GM12878 (cell line): ENCODE results near the gene MTX1. TPM values are rescaled to one million over a fixed set of nuclear protein-coding genes. Genes with fewer than 3 reads are reported as not detected.

ENCODE experiments used
- ATAC-seq: fragments of 200-7000 bp; cut with Tn5 transposase; 3 replicates; pipeline ENCODE4 v1.9.1; 2020; ENCODE audit warnings: mild to moderate bottlenecking, moderate library complexity
- BruUV-seq: library from RNA; stranded (reverse); fragments of 400-500 nt; replicated peaks from 2 replicates; lab custom pipeline; 2021; lab: Mats Ljungman, UMichigan
- CTCF ChIA-PET: fragments of 300-600 bp; sonication (Branson Sonifier 250); formaldehyde crosslinking; extraction: SDS; loops from one replicate; lab custom pipeline; 2021; ENCODE audit warnings: inconsistent platforms; lab: Yijun Ruan, JAX
- POLR2A ChIA-PET: fragments of 350-600 bp; formaldehyde crosslinking; extraction: SDS; loops from one replicate; lab custom pipeline; 2021; ENCODE audit warnings: inconsistent platforms; lab: Charles Lee
- RAD21 ChIA-PET: fragments of 300-600 bp; sonication (Branson Sonifier 250); formaldehyde crosslinking; loops from one replicate; lab custom pipeline; 2023; ENCODE audit warnings: antibody characterized with exemption; ENCODE audit not compliant: unreplicated experiment; lab: Charles Lee
- SMC1A ChIA-PET: fragments of 300-600 bp; sonication (Branson Sonifier 250); formaldehyde crosslinking; loops from one replicate; lab custom pipeline; 2023; ENCODE audit not compliant: unreplicated experiment, uncharacterized antibody; lab: Charles Lee
- DNase-seq: peaks from one replicate; pipeline ENCODE4 v3.0.0-alpha.2; 2011; ENCODE audit warnings: low read depth, low spot score
- FAIRE-seq: peaks from 3 replicates; lab custom pipeline; 2011; peaks lifted over from hg19 to GRCh38; lab: Jason Lieb, UNC
- H2AFZ ChIP-seq: 2 replicates; pipeline ENCODE4 v1.6.0; 2011; ENCODE audit warnings: low read depth, low read length, control low read depth; ENCODE audit not compliant: control insufficient read depth
- H3K27ac ChIP-seq: 2 replicates; pipeline ENCODE4 v1.5.1; 2011; ENCODE audit warnings: control low read depth; ENCODE audit not compliant: control insufficient read depth, insufficient read depth
- H3K27me3 ChIP-seq, 2 experiments: replicated peaks in 1 of 2; 2 replicates each; pipeline versions ENCODE4 v1.6.0 to v1.6.1; 2011; ENCODE audit warnings: low read length in 1 of 2; ENCODE audit not compliant: control insufficient read depth in 2 of 2, insufficient read depth in 2 of 2
- H3K36me3 ChIP-seq, 2 experiments: 2 replicates each; pipeline ENCODE4 v1.5.1; 2011; ENCODE audit warnings: low read length in 1 of 2; ENCODE audit not compliant: control insufficient read depth in 2 of 2, insufficient read depth in 2 of 2
- H3K4me1 ChIP-seq: 2 replicates; pipeline ENCODE4 v1.6.1; 2011; ENCODE audit warnings: mild to moderate bottlenecking, low read length, moderate library complexity, mixed read lengths; ENCODE audit not compliant: control insufficient read depth, insufficient read depth
- H3K4me2 ChIP-seq: 2 replicates; pipeline ENCODE4 v1.6.0; 2011; ENCODE audit warnings: control low read depth; ENCODE audit not compliant: control insufficient read depth, insufficient read depth
- H3K4me3 ChIP-seq: fragments of 200-600 bp; sonication (generic); 2 replicates; pipeline ENCODE4 v1.5.1; 2016
- H3K79me2 ChIP-seq: 2 replicates; pipeline ENCODE4 v1.6.0; 2011; ENCODE audit warnings: low read length; ENCODE audit not compliant: control insufficient read depth, insufficient read depth
- H3K9ac ChIP-seq: 2 replicates; pipeline ENCODE4 v1.8.0; 2011; ENCODE audit warnings: low read length, control low read depth, mixed read lengths; ENCODE audit not compliant: control insufficient read depth, insufficient read depth
- H3K9me3 ChIP-seq: replicated peaks from 3 replicates; pipeline ENCODE4 v1.5.1; 2011; ENCODE audit warnings: mild to moderate bottlenecking, low read length; ENCODE audit not compliant: control insufficient read depth, insufficient read depth
- H4K20me1 ChIP-seq: 2 replicates; pipeline ENCODE4 v1.6.0; 2011; ENCODE audit not compliant: control insufficient read depth, insufficient read depth
- BHLHE40 ChIP-seq, 2 experiments: fragments of 450-650 bp in 1 of 2; IDR thresholded peaks; 2 replicates each; pipeline ENCODE4 v1.6.1; 2011 to 2017; ENCODE audit warnings: low read depth in 2 of 2, borderline replicate concordance in 1 of 2, improper control_type of control experiment in 1 of 2, low read length in 1 of 2, mild to moderate bottlenecking in 1 of 2
- CBX5 ChIP-seq: sonication (generic); IDR thresholded peaks from 2 replicates; pipeline ENCODE4 v1.6.1; 2016; ENCODE audit warnings: low read depth, moderate library complexity, mild to moderate bottlenecking, inconsistent platforms
- CREB1 ChIP-seq: IDR thresholded peaks from 2 replicates; pipeline ENCODE4 v1.6.1; 2012; ENCODE audit warnings: low read depth, mild to moderate bottlenecking, inconsistent platforms
- IRF5 ChIP-seq: fragments of 450-650 bp; IDR thresholded peaks from 2 replicates; pipeline ENCODE4 v1.6.1; 2017; ENCODE audit warnings: borderline replicate concordance
- LARP7 ChIP-seq: fragments of 450-650 bp; IDR thresholded peaks from 2 replicates; pipeline ENCODE4 v1.6.1; 2017; ENCODE audit warnings: mild to moderate bottlenecking
- PBX3 ChIP-seq: IDR thresholded peaks from 2 replicates; pipeline ENCODE4 v1.6.1; 2011; ENCODE audit warnings: mild to moderate bottlenecking, low read depth, low read length, moderate library complexity; ENCODE audit not compliant: insufficient replicate concordance
- PKNOX1 ChIP-seq: fragments of 450-650 bp; IDR thresholded peaks from 2 replicates; pipeline ENCODE4 v1.6.1; 2016; ENCODE audit warnings: mild to moderate bottlenecking
- POLR2A ChIP-seq: IDR thresholded peaks from 2 replicates; pipeline ENCODE4 v1.6.1; 2011; ENCODE audit warnings: low read depth, mild to moderate bottlenecking, low read length
- RUNX3 ChIP-seq: IDR thresholded peaks from 2 replicates; pipeline ENCODE4 v1.6.1; 2012; ENCODE audit warnings: low read length, inconsistent platforms
- SIN3A ChIP-seq: IDR thresholded peaks from 2 replicates; pipeline ENCODE4 v1.6.1; 2012; ENCODE audit warnings: low read depth, low read length, improper control_type of control experiment
- SREBF1 ChIP-seq: IDR thresholded peaks from 2 replicates; pipeline ENCODE4 v1.6.1; 2012; ENCODE audit warnings: mild to moderate bottlenecking, low read length
- ZNF622 ChIP-seq: fragments of 450-650 bp; IDR thresholded peaks from 2 replicates; pipeline ENCODE4 v1.6.1; 2017; ENCODE audit warnings: mild to moderate bottlenecking, inconsistent platforms
- WGBS: methylation state at CpG from one replicate; pipeline ENCODE4 v1.1.6; 2016; ENCODE audit warnings: low lambda C conversion rate; ENCODE audit not compliant: insufficient replicate concordance, insufficient coverage; ENCODE audit errors: missing lambda C conversion rate; 5-methylcytosine and 5-hydroxymethylcytosine counted together
- in situ Hi-C: fragments of 300-500 bp; cut with MboI; formaldehyde crosslinking; loops from 9 replicates; pipeline ENCODE4 v1.14.3; 2018; ENCODE audit warnings: mixed read lengths
- intact Hi-C: fragments of 100-400 bp; cut with micrococcal nuclease; formaldehyde crosslinking; loops from one replicate; pipeline ENCODE4 v1.14.2; 2022; ENCODE audit not compliant: unreplicated experiment
- polyA plus RNA-seq, 11 experiments: library from polyadenylated mRNA; depleted of rRNA in 4 of 11; unstranded in 6 of 11; stranded (reverse) in 5 of 11; fragments of >200 nt; fragmentation: Nextera tagmentation in 4 of 11; fragmentation: Illumina TruSeq in 1 of 11; extraction: Ambion mirVana in 4 of 11; extraction: Trizol in 1 of 11; gene quantifications; 1 replicate in 1 of 11; 2 replicates in 10 of 11; pipeline versions ENCODE4 v1.2.1 to v1.2.3, GENCODE V29; 2011 to 2016; ENCODE audit warnings: inconsistent platforms in 2 of 11, missing spikeins in 2 of 11, low read depth in 1 of 11
- total RNA-seq, 4 experiments: library from RNA; depleted of rRNA in 3 of 4; stranded (reverse); fragments of >200 nt in 3 of 4; fragmentation: Illumina TruSeq in 1 of 4; extraction: Trizol in 1 of 4; gene quantifications; 2 replicates each; pipeline versions ENCODE4 v1.2.1 to v1.2.3, GENCODE V29; 2013 to 2021
- TF ChIP-seq, protein P1 (sequence below): fragments of 450-650 bp; IDR thresholded peaks from 2 replicates; pipeline ENCODE4 v1.6.1; 2017; ENCODE audit warnings: low read depth, mild to moderate bottlenecking, moderate library complexity
- TF ChIP-seq, protein P2 (sequence below): fragments of 450-650 bp; IDR thresholded peaks from 2 replicates; pipeline ENCODE4 v1.6.1; 2017; ENCODE audit warnings: mild to moderate bottlenecking, moderate library complexity

Gene MTX1
- total and polyA plus RNA-seq, 10 of the 15 experiments (the other 5 are each of a cell fraction or from before 2014, with no cell fraction given) = 15.8 to 92.0 (median 49.1) TPM

- Histone ChIP-seq H3K4me2 (peak overlapping the region; percentile 88), H2AFZ (peak overlapping the region; percentile 75), H3K9me3 (no peaks in the 10 kb centered on the region), H3K27me3 (no peaks in the 10 kb centered on the region), H3K79me2 (peaks cover 22% of the 10 kb centered on the region), H4K20me1 (no peaks in the 10 kb centered on the region), H3K9ac (peak overlapping the region; percentile 89), H3K4me1 (peaks cover 36% of the 10 kb centered on the region), H3K4me3 (peak overlapping the region; percentile 67), H3K36me3 (no peaks in the 10 kb centered on the region; a peak in 1 of 4 replicates), H3K27ac (peak overlapping the region; percentile 96)
- CTCF ChIA-PET = interaction anchor here (0.6 to 7.0 kb wide), 14 partner anchors 10 to 276 kb away, joined by 3 to 154 read pairs (median 10); partner anchors contain the start of genes KRTCAP2, MTX1, SCAMP3 and THBS3
- WGBS = 1% methylated on average over 19 of the region's 19 CpGs
- RAD21 ChIA-PET = interaction anchor here (1.0 to 6.5 kb wide), 9 partner anchors 14 to 136 kb away, joined by 3 to 85 read pairs (median 4); partner anchors contain the start of genes KRTCAP2, MTX1 and THBS3
- in situ Hi-C loops (no loop called here), intact Hi-C loops (loop anchor here (1.0 kb wide), 2 partner anchors 20 to 51 kb away; partner anchors contain the start of gene THBS3)
- POLR2A ChIA-PET = interaction anchor here (0.8 to 6.9 kb wide), 8 partner anchors 15 to 81 kb away, joined by 3 to 84 read pairs (median 10); partner anchors contain the start of genes FDPS, KRTCAP2, MTX1 and THBS3
- SMC1A ChIA-PET = interaction anchor here (0.5 to 6.7 kb wide), 8 partner anchors 9 to 54 kb away, joined by 3 to 89 read pairs (median 4); partner anchors contain the start of genes KRTCAP2, MTX1 and THBS3
- TSS peak; percentile 96 for BruUV-seq
- ATAC-seq (peak; percentile 55), DNase-seq (no peak), FAIRE-seq (no peak)
- peak; percentile 18; the same call in 1 of the 2 replicates for TF ChIP-seq SIN3A
- peak; percentile 63; the same call in 1 of the 2 replicates for TF ChIP-seq POLR2A
- TF ChIP-seq IRF5 = no peak
- TF ChIP-seq, protein P1, sequence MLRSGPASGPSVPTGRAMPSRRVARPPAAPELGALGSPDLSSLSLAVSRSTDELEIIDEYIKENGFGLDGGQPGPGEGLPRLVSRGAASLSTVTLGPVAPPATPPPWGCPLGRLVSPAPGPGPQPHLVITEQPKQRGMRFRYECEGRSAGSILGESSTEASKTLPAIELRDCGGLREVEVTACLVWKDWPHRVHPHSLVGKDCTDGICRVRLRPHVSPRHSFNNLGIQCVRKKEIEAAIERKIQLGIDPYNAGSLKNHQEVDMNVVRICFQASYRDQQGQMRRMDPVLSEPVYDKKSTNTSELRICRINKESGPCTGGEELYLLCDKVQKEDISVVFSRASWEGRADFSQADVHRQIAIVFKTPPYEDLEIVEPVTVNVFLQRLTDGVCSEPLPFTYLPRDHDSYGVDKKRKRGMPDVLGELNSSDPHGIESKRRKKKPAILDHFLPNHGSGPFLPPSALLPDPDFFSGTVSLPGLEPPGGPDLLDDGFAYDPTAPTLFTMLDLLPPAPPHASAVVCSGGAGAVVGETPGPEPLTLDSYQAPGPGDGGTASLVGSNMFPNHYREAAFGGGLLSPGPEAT = no peak; the same call in 1 of the 2 replicates
- no peak for TF ChIP-seq PBX3
- no peak for TF ChIP-seq RUNX3
- no peak for TF ChIP-seq CBX5
- TF ChIP-seq BHLHE40 (IDR thresholded peaks at IDR 0.05; ENCODE audit: borderline replicate concordance in 1 of 2, low read depth in 2 of 2, low read length in 1 of 2) = no peak
- peak; percentile 64; the same call in 1 of the 2 replicates for TF ChIP-seq LARP7
- TF ChIP-seq, protein P2, sequence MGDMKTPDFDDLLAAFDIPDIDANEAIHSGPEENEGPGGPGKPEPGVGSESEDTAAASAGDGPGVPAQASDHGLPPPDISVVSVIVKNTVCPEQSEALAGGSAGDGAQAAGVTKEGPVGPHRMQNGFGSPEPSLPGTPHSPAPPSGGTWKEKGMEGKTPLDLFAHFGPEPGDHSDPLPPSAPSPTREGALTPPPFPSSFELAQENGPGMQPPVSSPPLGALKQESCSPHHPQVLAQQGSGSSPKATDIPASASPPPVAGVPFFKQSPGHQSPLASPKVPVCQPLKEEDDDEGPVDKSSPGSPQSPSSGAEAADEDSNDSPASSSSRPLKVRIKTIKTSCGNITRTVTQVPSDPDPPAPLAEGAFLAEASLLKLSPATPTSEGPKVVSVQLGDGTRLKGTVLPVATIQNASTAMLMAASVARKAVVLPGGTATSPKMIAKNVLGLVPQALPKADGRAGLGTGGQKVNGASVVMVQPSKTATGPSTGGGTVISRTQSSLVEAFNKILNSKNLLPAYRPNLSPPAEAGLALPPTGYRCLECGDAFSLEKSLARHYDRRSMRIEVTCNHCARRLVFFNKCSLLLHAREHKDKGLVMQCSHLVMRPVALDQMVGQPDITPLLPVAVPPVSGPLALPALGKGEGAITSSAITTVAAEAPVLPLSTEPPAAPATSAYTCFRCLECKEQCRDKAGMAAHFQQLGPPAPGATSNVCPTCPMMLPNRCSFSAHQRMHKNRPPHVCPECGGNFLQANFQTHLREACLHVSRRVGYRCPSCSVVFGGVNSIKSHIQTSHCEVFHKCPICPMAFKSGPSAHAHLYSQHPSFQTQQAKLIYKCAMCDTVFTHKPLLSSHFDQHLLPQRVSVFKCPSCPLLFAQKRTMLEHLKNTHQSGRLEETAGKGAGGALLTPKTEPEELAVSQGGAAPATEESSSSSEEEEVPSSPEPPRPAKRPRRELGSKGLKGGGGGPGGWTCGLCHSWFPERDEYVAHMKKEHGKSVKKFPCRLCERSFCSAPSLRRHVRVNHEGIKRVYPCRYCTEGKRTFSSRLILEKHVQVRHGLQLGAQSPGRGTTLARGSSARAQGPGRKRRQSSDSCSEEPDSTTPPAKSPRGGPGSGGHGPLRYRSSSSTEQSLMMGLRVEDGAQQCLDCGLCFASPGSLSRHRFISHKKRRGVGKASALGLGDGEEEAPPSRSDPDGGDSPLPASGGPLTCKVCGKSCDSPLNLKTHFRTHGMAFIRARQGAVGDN = no peak
- no peak for TF ChIP-seq ZNF622
- TF ChIP-seq SREBF1 = no peak
- no peak for TF ChIP-seq PKNOX1
- 0 out of 2 replicates have a peak, but pooled peaks have one; percentile 5 for TF ChIP-seq CREB1
Observed at GRCh38 chr1:155226910-155227260, 18.4 kb downstream of the MTX1 start.
